NCI-H146 treated with DMSO at 0.1 percent for 48 hours (cell line): ENCODE measurements around the gene RNF144A.
"Not testable (repeated sequence)": the region's sequence is repeated elsewhere in the genome, so short reads cannot be mapped to it uniquely, and the experiment has no call there.

Experiments used
- DNase-seq: peaks from one replicate; lab custom pipeline; 2025; ENCODE audit not compliant: unreplicated experiment; lab: John Stamatoyannopoulos, UW

RNF144A gene

GRCh38 chr2:6917071-6917760 lies at the start of gene RNF144A:
RNF144A (plus strand) TSS chr2:6917412; CDS start chr2:6996927, 79,515 bp downstream.
- peak; percentile 27 for DNase-seq

GRCh38 chr2:6872394-6872793 lies 44.8 kb upstream of the RNF144A start:
- no peak for DNase-seq

GRCh38 chr2:6874032-6874431 lies 43.2 kb upstream of the RNF144A start:
- no peak for DNase-seq

GRCh38 chr2:6876309-6876708 lies 40.9 kb upstream of the RNF144A start:
- DNase-seq = no peak

- peak; percentile 47 for DNase-seq
These were observed 39.6 kb upstream of the RNF144A start, which contains the start of gene RSAD2 for GRCh38 chr2:6877402-6878304. RSAD2 (plus strand) TSS chr2:6877777; CDS start chr2:6877801, 24 bp downstream.

GRCh38 chr2:6878549-6878948 lies 38.7 kb upstream of the RNF144A start:
- no peak for DNase-seq

GRCh38 chr2:6879011-6879410 lies 38.2 kb upstream of the RNF144A start:
- DNase-seq = no peak

GRCh38 chr2:6880200-6880733 lies 36.9 kb upstream of the RNF144A start:
- no peak for DNase-seq

- peak; percentile 24 for DNase-seq
These were observed 36.2 kb upstream of the RNF144A start for GRCh38 chr2:6881046-6881445.

GRCh38 chr2:6881516-6881915 lies 35.7 kb upstream of the RNF144A start:
- DNase-seq = no peak

GRCh38 chr2:6883448-6884122 lies 33.6 kb upstream of the RNF144A start:
- DNase-seq = peak; percentile 8

- DNase-seq = no peak
These were observed 31.7 kb upstream of the RNF144A start for GRCh38 chr2:6885551-6885950.

- DNase-seq = no peak
These were observed 31.2 kb upstream of the RNF144A start for GRCh38 chr2:6885968-6886367.

GRCh38 chr2:6887751-6888192 lies 29.4 kb upstream of the RNF144A start:
- no peak for DNase-seq

GRCh38 chr2:6888724-6889123 lies 28.5 kb upstream of the RNF144A start:
- DNase-seq = no peak

- DNase-seq = no peak
These were observed 23.2 kb upstream of the RNF144A start for GRCh38 chr2:6893876-6894482.

GRCh38 chr2:6896930-6897759 lies 20.1 kb upstream of the RNF144A start:
- DNase-seq = peak; percentile 12

- DNase-seq = not testable (repeated sequence)
These were observed 14.6 kb upstream of the RNF144A start for GRCh38 chr2:6902581-6902980.

GRCh38 chr2:6905668-6906067 lies 11.5 kb upstream of the RNF144A start:
- DNase-seq = no peak
